Measurements from ENCODE around the gene RADIL.

RADIL gene

GRCh38 chr7:4830176-4830575 lies 53.3 kb downstream of the RADIL start:
- peaks cover 4% of the 10 kb centered on the region for H3K27me3 ChIP-seq (ENCODE audit: insufficient read depth, poor library complexity, severe bottlenecking)
- peak; percentile 27 to 75 for DNase-seq (ENCODE audit: low read depth in 1 of 2, low spot score in 1 of 2)

GRCh38 chr7:4828720-4829383 lies 54.7 kb downstream of the RADIL start:
- TF ChIP-seq CTCF (IDR thresholded peaks at IDR 0.05; ENCODE audit: insufficient read depth, low read length) (no peak), SPI1 (IDR thresholded peaks at IDR 0.05; ENCODE audit: borderline replicate concordance, low read depth) (no peak), REST (IDR thresholded peaks at IDR 0.05; ENCODE audit: insufficient replicate concordance, low read depth) (no peak), GABPA (IDR thresholded peaks at IDR 0.05; ENCODE audit: low read depth) (no peak), POLR2AphosphoS5 (IDR thresholded peaks at IDR 0.05; ENCODE audit: low read depth) (no peak)
- H3K27ac ChIP-seq (replicated peaks), result no peak overlapping the region
- H3K27me3 ChIP-seq (ENCODE audit: insufficient read depth, poor library complexity, severe bottlenecking), result peaks cover 4% of the 10 kb centered on the region
- no peak for DNase-seq (ENCODE audit: low read depth in 1 of 2, low spot score in 1 of 2)
- H3K4me3 ChIP-seq (replicated peaks; ENCODE audit: insufficient read depth, low read length), result no peak overlapping the region

More at GRCh38 chr7:4830176-4830575, 53.3 kb downstream of the RADIL start:
- H3K27ac ChIP-seq (replicated peaks), result no peak overlapping the region
- no peak overlapping the region for H3K4me3 ChIP-seq (replicated peaks; ENCODE audit: insufficient read depth, low read length)
- TF ChIP-seq CTCF (IDR thresholded peaks at IDR 0.05; ENCODE audit: insufficient read depth, low read length) (peak; percentile 98), SPI1 (IDR thresholded peaks at IDR 0.05; ENCODE audit: borderline replicate concordance, low read depth) (no peak)

GRCh38 chr7:4825081-4825480 lies 58.4 kb downstream of the RADIL start:
- no peak for DNase-seq (ENCODE audit: low read depth in 1 of 2, low spot score in 1 of 2)
- peaks cover 4% of the 10 kb centered on the region for H3K27me3 ChIP-seq (ENCODE audit: insufficient read depth, poor library complexity, severe bottlenecking)
- H3K4me3 ChIP-seq (replicated peaks; ENCODE audit: insufficient read depth, low read length), result no peak overlapping the region
- TF ChIP-seq POLR2AphosphoS5 (IDR thresholded peaks at IDR 0.05; ENCODE audit: low read depth) (no peak), REST (IDR thresholded peaks at IDR 0.05; ENCODE audit: insufficient replicate concordance, low read depth) (no peak), SPI1 (IDR thresholded peaks at IDR 0.05; ENCODE audit: borderline replicate concordance, low read depth) (no peak)
- H3K27ac ChIP-seq (replicated peaks), result no peak overlapping the region

GRCh38 chr7:4824120-4824775 lies 59.3 kb downstream of the RADIL start:
- DNase-seq (ENCODE audit: low read depth in 1 of 2, low spot score in 1 of 2), result no peak
- H3K27me3 ChIP-seq (ENCODE audit: insufficient read depth, poor library complexity, severe bottlenecking), result peaks cover 4% of the 10 kb centered on the region
- no peak overlapping the region for H3K27ac ChIP-seq (replicated peaks)
- no peak overlapping the region for H3K4me3 ChIP-seq (replicated peaks; ENCODE audit: insufficient read depth, low read length)
- TF ChIP-seq CTCF (IDR thresholded peaks at IDR 0.05; ENCODE audit: insufficient read depth, low read length) (no peak), REST (IDR thresholded peaks at IDR 0.05; ENCODE audit: insufficient replicate concordance, low read depth) (no peak), SPI1 (IDR thresholded peaks at IDR 0.05; ENCODE audit: borderline replicate concordance, low read depth) (no peak), GABPA (IDR thresholded peaks at IDR 0.05; ENCODE audit: low read depth) (no peak), POLR2AphosphoS5 (IDR thresholded peaks at IDR 0.05; ENCODE audit: low read depth) (no peak)
